Activated T-helper 1 cell treated with anti-CD3 and anti-CD28 coated beads, Interleukin-12 subunit alpha, Interleukin-12 subunit beta, Interleukin-2, Interleukin-4 antibody, amounts not matched to agents 30 ng/mL and 10 ng/mL and 1 ng/mL, durations not matched to agents 14 hours and 24 hours and 36 hours (primary cell): ENCODE data around the gene TGM4. TPM values are rescaled to one million over a fixed set of nuclear protein-coding genes. Genes with fewer than 3 reads are reported as not detected.
"Not testable (repeated sequence)": the region's sequence is repeated elsewhere in the genome, so short reads cannot be mapped to it uniquely, and the experiment has no call there.

Source experiments
- DNase-seq: peaks from one replicate; pipeline ENCODE4 v3.0.0; 2021; ENCODE audit warnings: low spot score
- H3K27ac Mint-ChIP-seq: one replicate; pipeline ENCODE4 v1.8.0; 2021; ENCODE audit warnings: mild to moderate bottlenecking, mixed read lengths
- H3K27me3 Mint-ChIP-seq: one replicate; pipeline ENCODE4 v1.8.0; 2022; ENCODE audit warnings: mild to moderate bottlenecking, moderate library complexity, mixed read lengths; ENCODE audit not compliant: insufficient read depth
- H3K36me3 Mint-ChIP-seq: one replicate; pipeline ENCODE4 v1.8.0; 2021; ENCODE audit warnings: low read depth, mixed read lengths
- H3K4me1 Mint-ChIP-seq: one replicate; pipeline ENCODE4 v1.8.0; 2021; ENCODE audit warnings: low read depth, mixed read lengths
- H3K4me3 Mint-ChIP-seq: one replicate; pipeline ENCODE4 v1.8.0; 2021; ENCODE audit warnings: mild to moderate bottlenecking, moderate library complexity, mixed read lengths
- H3K9me3 Mint-ChIP-seq: one replicate; pipeline ENCODE4 v1.8.0; 2021; ENCODE audit warnings: mixed read lengths
- intact Hi-C: fragments of 100-400 bp; cut with micrococcal nuclease; formaldehyde crosslinking; loops from one replicate; pipeline ENCODE4 v1.15.1; 2024
- total RNA-seq: library from RNA; stranded (reverse); gene quantifications from 2 replicates; pipeline ENCODE4 v1.2.3, GENCODE V29; 2022

The TGM4 gene
- total RNA-seq, 1 donor from 2014 or later: not detected

GRCh38 chr3:44926921-44927320 is 52.5 kb downstream of the TGM4 start:
- Mint-ChIP-seq H3K36me3 (peaks cover 12% of the 10 kb centered on the region), H3K4me3 (no peak overlapping the region), H3K27me3 (no peaks in the 10 kb centered on the region), H3K27ac (peak overlapping the region; percentile 63), H3K9me3 (no peaks in the 10 kb centered on the region), H3K4me1 (no peaks in the 10 kb centered on the region)
- no peak for DNase-seq
- intact Hi-C loops: no loop called here

DNA sequence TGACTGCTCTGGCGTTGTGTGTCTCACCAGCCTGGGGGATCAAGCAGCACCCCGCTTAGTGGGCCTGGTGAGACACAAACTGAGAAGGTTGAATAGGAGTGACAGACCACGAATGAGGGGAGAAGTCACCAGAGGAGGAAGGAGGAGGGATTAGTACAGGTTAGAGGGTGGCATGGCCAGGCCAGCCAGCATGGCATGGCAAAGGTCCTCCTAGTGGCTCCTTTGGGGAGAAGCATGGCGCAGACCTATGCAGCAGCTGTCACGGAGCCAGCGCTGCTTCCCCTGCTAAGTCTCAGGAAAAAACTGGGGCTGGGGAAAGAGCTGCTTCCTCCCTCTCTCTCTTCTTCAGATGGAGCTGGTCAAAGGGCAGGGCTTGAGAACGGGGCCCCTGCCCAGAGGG is 53.0 kb downstream of the TGM4 start:
- H3K9me3 Mint-ChIP-seq: no peaks in the 10 kb centered on the region
- H3K4me3 Mint-ChIP-seq: no peak overlapping the region
- H3K27ac Mint-ChIP-seq: peak overlapping the region; percentile 63
- peaks cover 12% of the 10 kb centered on the region for H3K36me3 Mint-ChIP-seq
- intact Hi-C loops: no loop called here
- DNase-seq: no peak
- no peaks in the 10 kb centered on the region for H3K27me3 Mint-ChIP-seq
- no peaks in the 10 kb centered on the region for H3K4me1 Mint-ChIP-seq

GRCh38 chr3:44929782-44930181 is 55.4 kb downstream of the TGM4 start:
- Mint-ChIP-seq H3K27me3 (no peaks in the 10 kb centered on the region), H3K27ac (no peak overlapping the region), H3K9me3 (no peaks in the 10 kb centered on the region)

DNA sequence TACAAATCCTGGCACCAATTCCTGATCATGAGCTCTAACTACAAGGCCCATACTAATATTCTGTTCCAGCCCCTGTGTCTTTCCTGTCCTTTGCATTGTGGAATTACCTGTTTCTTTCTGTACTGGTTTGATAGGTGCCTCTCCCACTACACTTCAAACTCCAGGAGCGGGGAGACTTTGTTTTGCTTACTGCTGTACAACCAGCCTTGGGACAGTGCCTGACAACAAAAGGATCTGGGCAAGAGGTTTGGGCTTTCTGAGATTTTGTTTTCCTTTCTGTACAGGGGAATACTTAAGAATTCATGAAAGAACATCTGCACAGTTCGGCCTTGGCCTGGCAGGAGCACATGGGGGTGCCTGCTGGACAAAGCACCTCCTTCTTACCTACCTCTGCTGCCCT is 56.5 kb downstream of the TGM4 start:
- H3K36me3 Mint-ChIP-seq: peaks cover 18% of the 10 kb centered on the region
- DNase-seq: no peak
- H3K27ac Mint-ChIP-seq: no peak overlapping the region
- H3K27me3 Mint-ChIP-seq: no peaks in the 10 kb centered on the region
- intact Hi-C loops: no loop called here
- no peak overlapping the region for H3K4me3 Mint-ChIP-seq
- H3K9me3 Mint-ChIP-seq: no peaks in the 10 kb centered on the region
- peaks cover 5% of the 10 kb centered on the region for H3K4me1 Mint-ChIP-seq

More at GRCh38 chr3:44929782-44930181, 55.4 kb downstream of the TGM4 start:
- H3K4me1 Mint-ChIP-seq: peaks cover 5% of the 10 kb centered on the region
- no peak overlapping the region for H3K4me3 Mint-ChIP-seq
- no peak for DNase-seq
- intact Hi-C loops: no loop called here
- H3K36me3 Mint-ChIP-seq: peaks cover 16% of the 10 kb centered on the region

GRCh38 chr3:44931791-44932190 is 57.4 kb downstream of the TGM4 start:
- peaks cover 16% of the 10 kb centered on the region for H3K36me3 Mint-ChIP-seq
- no peak overlapping the region for H3K27ac Mint-ChIP-seq
- intact Hi-C loops: no loop called here
- H3K27me3 Mint-ChIP-seq: no peaks in the 10 kb centered on the region
- H3K9me3 Mint-ChIP-seq: no peaks in the 10 kb centered on the region
- H3K4me1 Mint-ChIP-seq: peaks cover 10% of the 10 kb centered on the region
- no peak overlapping the region for H3K4me3 Mint-ChIP-seq
- no peak for DNase-seq

GRCh38 chr3:44932271-44932670 is 57.9 kb downstream of the TGM4 start:
- H3K27me3 Mint-ChIP-seq: no peaks in the 10 kb centered on the region
- no peak overlapping the region for H3K27ac Mint-ChIP-seq
- no peak overlapping the region for H3K4me3 Mint-ChIP-seq
- H3K9me3 Mint-ChIP-seq: no peaks in the 10 kb centered on the region
- no peak for DNase-seq
- intact Hi-C loops: no loop called here
- peaks cover 12% of the 10 kb centered on the region for H3K36me3 Mint-ChIP-seq
- peaks cover 10% of the 10 kb centered on the region for H3K4me1 Mint-ChIP-seq

GRCh38 chr3:44932986-44933944 is 58.9 kb downstream of the TGM4 start:
- intact Hi-C loops: no loop called here
- Mint-ChIP-seq H3K27me3 (no peaks in the 10 kb centered on the region), H3K9me3 (no peaks in the 10 kb centered on the region), H3K36me3 (peaks cover 13% of the 10 kb centered on the region), H3K4me3 (no peak overlapping the region), H3K27ac (no peak overlapping the region), H3K4me1 (peaks cover 10% of the 10 kb centered on the region)
- DNase-seq: no peak

DNA sequence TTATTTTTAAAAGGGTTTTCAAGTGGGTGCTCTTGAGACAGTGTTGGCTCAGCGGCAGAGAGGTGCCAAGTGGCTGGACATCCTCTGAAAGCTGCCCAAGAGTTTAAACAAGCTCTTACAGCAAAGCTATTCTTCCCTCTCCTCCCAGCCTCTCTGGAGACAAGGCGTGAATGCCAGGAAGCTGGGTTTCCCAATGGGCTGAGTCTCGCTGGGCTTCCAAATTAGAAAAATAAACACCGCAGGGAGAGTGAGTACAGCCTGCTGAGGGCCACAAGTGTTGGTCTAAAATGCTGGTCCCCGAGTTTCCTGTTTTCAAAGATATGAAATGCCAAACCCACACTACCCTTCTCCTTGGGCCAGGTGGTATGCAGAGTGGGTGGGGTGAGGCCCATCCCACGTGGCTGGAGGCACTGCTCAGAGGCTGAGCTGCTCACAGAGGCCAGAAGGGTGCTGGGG is 65.2 kb downstream of the TGM4 start:
- H3K27ac Mint-ChIP-seq: peak overlapping the region; percentile 63
- H3K4me3 Mint-ChIP-seq: no peak overlapping the region
- intact Hi-C loops: no loop called here
- H3K4me1 Mint-ChIP-seq: peaks cover 6% of the 10 kb centered on the region
- no peaks in the 10 kb centered on the region for H3K9me3 Mint-ChIP-seq
- DNase-seq: no peak
- peaks cover 24% of the 10 kb centered on the region for H3K36me3 Mint-ChIP-seq
- H3K27me3 Mint-ChIP-seq: no peaks in the 10 kb centered on the region

DNA sequence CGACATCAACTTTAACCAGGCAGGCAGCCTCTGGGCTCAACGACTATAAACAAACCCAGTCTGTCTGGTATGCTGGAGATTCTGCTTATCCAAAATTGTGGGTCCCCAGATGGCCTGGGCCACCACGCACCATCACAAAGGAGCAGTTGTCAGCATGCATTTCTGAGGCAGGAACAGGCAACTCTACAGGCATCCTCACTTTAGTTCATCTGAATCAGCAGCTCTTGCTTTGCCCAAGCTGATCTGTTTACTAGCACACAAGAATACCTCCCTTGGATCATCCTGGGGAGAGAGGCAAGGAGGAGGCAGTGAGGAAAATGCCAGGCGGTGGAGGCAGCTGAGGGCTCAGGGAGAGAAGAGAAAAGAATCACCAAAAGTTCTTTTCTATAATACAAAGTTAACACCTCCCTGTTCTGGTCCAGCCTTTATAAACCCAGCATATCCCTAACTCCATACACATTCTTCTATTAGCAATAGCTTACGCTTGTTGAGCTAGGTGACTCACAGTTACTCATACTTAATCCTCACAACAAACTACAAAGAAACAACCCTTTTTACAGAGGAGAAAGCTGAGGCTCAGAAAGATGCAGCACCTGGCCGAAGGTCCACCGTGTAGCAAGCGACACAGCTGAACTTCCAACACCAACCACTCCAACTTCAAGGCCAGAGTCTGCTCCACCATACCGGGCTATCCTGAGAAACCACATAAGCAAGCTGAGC is 68.0 kb downstream of the TGM4 start:
- intact Hi-C loops: no loop called here
- H3K36me3 Mint-ChIP-seq: peaks cover 28% of the 10 kb centered on the region

DNA sequence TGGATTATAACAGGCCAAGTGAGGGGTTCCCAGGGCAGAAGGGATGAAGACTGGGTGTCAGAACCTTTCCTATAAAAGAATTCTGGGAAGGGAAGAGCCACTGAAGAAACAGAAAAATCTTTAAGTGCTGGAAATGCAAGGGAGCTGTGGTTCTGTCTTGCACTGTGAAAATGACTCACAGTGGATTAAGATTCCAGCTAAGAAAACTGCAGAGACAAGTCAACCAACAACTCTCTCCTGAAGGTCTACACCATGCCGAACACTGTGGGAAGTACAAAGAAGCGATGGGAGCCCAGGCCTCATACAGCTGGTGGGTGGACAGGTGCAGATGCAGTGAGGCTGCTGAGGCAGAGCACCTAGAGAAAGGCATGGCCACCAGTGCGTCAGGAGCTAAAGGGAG is 73.8 kb downstream of the TGM4 start:
- intact Hi-C loops: no loop called here
- no peak for DNase-seq
- H3K4me1 Mint-ChIP-seq: peaks cover 9% of the 10 kb centered on the region
- no peak overlapping the region for H3K4me3 Mint-ChIP-seq
- H3K9me3 Mint-ChIP-seq: no peaks in the 10 kb centered on the region
- no peaks in the 10 kb centered on the region for H3K27me3 Mint-ChIP-seq
- H3K27ac Mint-ChIP-seq: no peak overlapping the region
- peaks cover 10% of the 10 kb centered on the region for H3K36me3 Mint-ChIP-seq

More for the DNA sequence above, 68.0 kb downstream of the TGM4 start:
- Mint-ChIP-seq H3K9me3 (no peaks in the 10 kb centered on the region), H3K27ac (no peak overlapping the region), H3K4me1 (peaks cover 9% of the 10 kb centered on the region), H3K4me3 (no peak overlapping the region), H3K27me3 (no peaks in the 10 kb centered on the region)
- no peak for DNase-seq

GRCh38 chr3:44949770-44950169 is 75.4 kb downstream of the TGM4 start:
- H3K4me1 Mint-ChIP-seq, H3K27ac Mint-ChIP-seq, intact Hi-C loops, DNase-seq, H3K9me3 Mint-ChIP-seq, H3K4me3 Mint-ChIP-seq, H3K27me3 Mint-ChIP-seq, H3K36me3 Mint-ChIP-seq: not testable (repeated sequence)

DNA sequence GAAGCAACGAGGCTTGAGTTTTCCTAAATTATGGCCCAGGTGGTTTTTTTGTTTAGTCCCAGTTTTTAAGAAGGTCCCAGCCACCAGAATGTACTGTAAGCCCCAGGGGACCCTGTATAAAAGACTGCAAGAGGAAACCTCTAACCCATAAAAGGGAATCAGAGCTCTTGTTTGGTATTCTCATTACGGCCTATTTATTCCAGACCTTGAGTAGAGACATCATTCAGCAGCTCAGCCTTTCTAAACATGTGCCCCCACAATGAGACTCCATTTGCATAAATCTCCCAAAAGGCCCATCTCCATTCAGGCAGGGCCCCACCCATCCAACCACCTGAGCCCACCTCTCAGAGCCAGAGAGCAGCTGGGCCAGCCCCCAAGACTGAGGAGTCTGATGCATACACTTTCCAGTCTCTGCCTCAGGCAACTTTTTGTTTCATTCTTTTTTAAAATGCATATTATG is 75.9 kb downstream of the TGM4 start:
- Mint-ChIP-seq H3K27ac (no peak overlapping the region), H3K4me3 (no peak overlapping the region), H3K27me3 (no peaks in the 10 kb centered on the region), H3K36me3 (peaks cover 8% of the 10 kb centered on the region), H3K4me1 (peaks cover 14% of the 10 kb centered on the region), H3K9me3 (no peaks in the 10 kb centered on the region)
- DNase-seq: no peak
- intact Hi-C loops: no loop called here

DNA sequence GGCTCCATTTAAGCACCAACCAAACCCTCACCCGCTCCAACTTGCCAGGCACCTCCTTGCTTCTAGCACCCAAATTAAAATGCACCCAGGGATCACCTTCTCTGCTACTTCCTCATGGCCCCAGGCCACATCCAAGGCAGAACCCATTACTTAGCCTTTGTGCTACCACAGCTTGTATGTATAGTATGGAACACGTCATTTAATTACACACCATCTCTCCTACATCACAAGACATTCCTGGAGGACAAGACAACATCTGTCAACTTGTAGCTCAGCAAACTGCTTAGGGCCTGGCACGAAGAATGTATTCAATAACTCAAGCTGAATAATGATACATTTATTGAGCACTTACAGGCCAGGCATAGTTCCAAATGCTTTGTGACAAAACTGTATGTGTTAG is 78.3 kb downstream of the TGM4 start:
- no peak overlapping the region for H3K27ac Mint-ChIP-seq
- no peaks in the 10 kb centered on the region for H3K27me3 Mint-ChIP-seq
- intact Hi-C loops: no loop called here
- H3K4me3 Mint-ChIP-seq: no peak overlapping the region
- no peaks in the 10 kb centered on the region for H3K9me3 Mint-ChIP-seq
- H3K4me1 Mint-ChIP-seq: peaks cover 15% of the 10 kb centered on the region
- DNase-seq: no peak
- H3K36me3 Mint-ChIP-seq: peaks cover 12% of the 10 kb centered on the region
